GM12878 (cell line): ENCODE data around the gene CIB4. TPM values are rescaled to one million over a fixed set of nuclear protein-coding genes. Genes with fewer than 3 reads are reported as not detected.

Experiments
- ATAC-seq: fragments of 200-7000 bp; cut with Tn5 transposase; 3 replicates; pipeline ENCODE4 v1.9.1; 2020; ENCODE audit warnings: mild to moderate bottlenecking, moderate library complexity
- BruUV-seq: library from RNA; stranded (reverse); fragments of 400-500 nt; replicated peaks from 2 replicates; lab custom pipeline; 2021; lab: Mats Ljungman, UMichigan
- CTCF ChIA-PET: fragments of 300-600 bp; sonication (Branson Sonifier 250); formaldehyde crosslinking; extraction: SDS; loops from one replicate; lab custom pipeline; 2021; ENCODE audit warnings: inconsistent platforms; lab: Yijun Ruan, JAX
- POLR2A ChIA-PET: fragments of 350-600 bp; formaldehyde crosslinking; extraction: SDS; loops from one replicate; lab custom pipeline; 2021; ENCODE audit warnings: inconsistent platforms; lab: Charles Lee
- RAD21 ChIA-PET: fragments of 300-600 bp; sonication (Branson Sonifier 250); formaldehyde crosslinking; loops from one replicate; lab custom pipeline; 2023; ENCODE audit warnings: antibody characterized with exemption; ENCODE audit not compliant: unreplicated experiment; lab: Charles Lee
- SMC1A ChIA-PET: fragments of 300-600 bp; sonication (Branson Sonifier 250); formaldehyde crosslinking; loops from one replicate; lab custom pipeline; 2023; ENCODE audit not compliant: unreplicated experiment, uncharacterized antibody; lab: Charles Lee
- DNase-seq: peaks from one replicate; pipeline ENCODE4 v3.0.0-alpha.2; 2011; ENCODE audit warnings: low read depth, low spot score
- FAIRE-seq: peaks from 3 replicates; lab custom pipeline; 2011; peaks lifted over from hg19 to GRCh38; lab: Jason Lieb, UNC
- H2AFZ ChIP-seq: 2 replicates; pipeline ENCODE4 v1.6.0; 2011; ENCODE audit warnings: low read depth, low read length, control low read depth; ENCODE audit not compliant: control insufficient read depth
- H3K27ac ChIP-seq: 2 replicates; pipeline ENCODE4 v1.5.1; 2011; ENCODE audit warnings: control low read depth; ENCODE audit not compliant: control insufficient read depth, insufficient read depth
- H3K27me3 ChIP-seq, 2 experiments: replicated peaks in 1 of 2; 2 replicates each; pipeline versions ENCODE4 v1.6.0 to v1.6.1; 2011; ENCODE audit warnings: low read length in 1 of 2; ENCODE audit not compliant: control insufficient read depth in 2 of 2, insufficient read depth in 2 of 2
- H3K36me3 ChIP-seq, 2 experiments: 2 replicates each; pipeline ENCODE4 v1.5.1; 2011; ENCODE audit warnings: low read length in 1 of 2; ENCODE audit not compliant: control insufficient read depth in 2 of 2, insufficient read depth in 2 of 2
- H3K4me1 ChIP-seq: 2 replicates; pipeline ENCODE4 v1.6.1; 2011; ENCODE audit warnings: mild to moderate bottlenecking, low read length, moderate library complexity, mixed read lengths; ENCODE audit not compliant: control insufficient read depth, insufficient read depth
- H3K4me2 ChIP-seq: 2 replicates; pipeline ENCODE4 v1.6.0; 2011; ENCODE audit warnings: control low read depth; ENCODE audit not compliant: control insufficient read depth, insufficient read depth
- H3K4me3 ChIP-seq: fragments of 200-600 bp; sonication (generic); 2 replicates; pipeline ENCODE4 v1.5.1; 2016
- H3K79me2 ChIP-seq: 2 replicates; pipeline ENCODE4 v1.6.0; 2011; ENCODE audit warnings: low read length; ENCODE audit not compliant: control insufficient read depth, insufficient read depth
- H3K9ac ChIP-seq: 2 replicates; pipeline ENCODE4 v1.8.0; 2011; ENCODE audit warnings: low read length, control low read depth, mixed read lengths; ENCODE audit not compliant: control insufficient read depth, insufficient read depth
- H3K9me3 ChIP-seq: replicated peaks from 3 replicates; pipeline ENCODE4 v1.5.1; 2011; ENCODE audit warnings: mild to moderate bottlenecking, low read length; ENCODE audit not compliant: control insufficient read depth, insufficient read depth
- H4K20me1 ChIP-seq: 2 replicates; pipeline ENCODE4 v1.6.0; 2011; ENCODE audit not compliant: control insufficient read depth, insufficient read depth
- ATF2 ChIP-seq: IDR thresholded peaks from 2 replicates; pipeline ENCODE4 v1.6.1; 2012; ENCODE audit warnings: low read length, inconsistent platforms
- EGR1 ChIP-seq, 2 experiments: IDR thresholded peaks; 1 replicate in 1 of 2; 2 replicates in 1 of 2; pipeline ENCODE4 v1.6.1; 2011 to 2012; ENCODE audit warnings: low read depth in 2 of 2, low read length in 2 of 2, borderline replicate concordance in 1 of 2, mild to moderate bottlenecking in 1 of 2, moderate library complexity in 1 of 2
- ELK1 ChIP-seq: IDR thresholded peaks from 2 replicates; pipeline ENCODE4 v1.6.1; 2012; ENCODE audit warnings: low read depth, low read length, improper control_type of control experiment
- KDM1A ChIP-seq: fragments of 200-600 bp; sonication (generic); IDR thresholded peaks from 2 replicates; pipeline ENCODE4 v1.6.1; 2016; ENCODE audit warnings: borderline replicate concordance
- MEF2B ChIP-seq: fragments of 450-650 bp; IDR thresholded peaks from 2 replicates; pipeline ENCODE4 v1.6.1; 2018; ENCODE audit warnings: mild to moderate bottlenecking, moderate library complexity; ENCODE audit not compliant: partially characterized antibody, poor library complexity, severe bottlenecking
- MLLT1 ChIP-seq: fragments of 450-650 bp; IDR thresholded peaks from 2 replicates; pipeline ENCODE4 v1.6.1; 2016; ENCODE audit warnings: mild to moderate bottlenecking
- POLR2AphosphoS5 ChIP-seq: IDR thresholded peaks from 2 replicates; pipeline ENCODE4 v1.6.1; 2011; ENCODE audit warnings: mild to moderate bottlenecking, low read length, inconsistent platforms
- RELA ChIP-seq: fragments of 450-650 bp; IDR thresholded peaks from 2 replicates; pipeline ENCODE4 v1.8.0; 2014; ENCODE audit warnings: borderline replicate concordance; ENCODE audit not compliant: partially characterized antibody
- SREBF1 ChIP-seq: IDR thresholded peaks from 2 replicates; pipeline ENCODE4 v1.6.1; 2012; ENCODE audit warnings: mild to moderate bottlenecking, low read length
- WGBS: methylation state at CpG from one replicate; pipeline ENCODE4 v1.1.6; 2016; ENCODE audit warnings: low lambda C conversion rate; ENCODE audit not compliant: insufficient replicate concordance, insufficient coverage; ENCODE audit errors: missing lambda C conversion rate; 5-methylcytosine and 5-hydroxymethylcytosine counted together
- in situ Hi-C: fragments of 300-500 bp; cut with MboI; formaldehyde crosslinking; loops from 9 replicates; pipeline ENCODE4 v1.14.3; 2018; ENCODE audit warnings: mixed read lengths
- intact Hi-C: fragments of 100-400 bp; cut with micrococcal nuclease; formaldehyde crosslinking; loops from one replicate; pipeline ENCODE4 v1.14.2; 2022; ENCODE audit not compliant: unreplicated experiment
- polyA plus RNA-seq, 11 experiments: library from polyadenylated mRNA; depleted of rRNA in 4 of 11; unstranded in 6 of 11; stranded (reverse) in 5 of 11; fragments of >200 nt; fragmentation: Nextera tagmentation in 4 of 11; fragmentation: Illumina TruSeq in 1 of 11; extraction: Ambion mirVana in 4 of 11; extraction: Trizol in 1 of 11; gene quantifications; 1 replicate in 1 of 11; 2 replicates in 10 of 11; pipeline versions ENCODE4 v1.2.1 to v1.2.3, GENCODE V29; 2011 to 2016; ENCODE audit warnings: inconsistent platforms in 2 of 11, missing spikeins in 2 of 11, low read depth in 1 of 11
- total RNA-seq, 4 experiments: library from RNA; depleted of rRNA in 3 of 4; stranded (reverse); fragments of >200 nt in 3 of 4; fragmentation: Illumina TruSeq in 1 of 4; extraction: Trizol in 1 of 4; gene quantifications; 2 replicates each; pipeline versions ENCODE4 v1.2.1 to v1.2.3, GENCODE V29; 2013 to 2021

CIB4 gene
- total and polyA plus RNA-seq, 10 of the 15 experiments (the other 5 are each of a cell fraction or from before 2014, with no cell fraction given) = not detected

GRCh38 chr2:26574066-26574899, 66.9 kb downstream of the CIB4 start (continued):
- no peak for TF ChIP-seq MEF2B
- TF ChIP-seq, all 136 proteins: peak for 0

- DNase-seq = no peak
- Histone ChIP-seq H3K79me2 (no peaks in the 10 kb centered on the region), H3K27ac (no peak overlapping the region), H3K27me3 (peaks cover 1 to 4% of the 10 kb centered on the region in 2 experiments; a peak in 3 of 4 replicates), H3K36me3 (no peaks in the 10 kb centered on the region), H3K4me3 (no peak overlapping the region), H3K4me1 (no peaks in the 10 kb centered on the region), H3K4me2 (no peak overlapping the region), H4K20me1 (no peaks in the 10 kb centered on the region), H3K9me3 (no peaks in the 10 kb centered on the region), H3K9ac (no peak overlapping the region), H2AFZ (no peak overlapping the region)
- FAIRE-seq = no peak
- ChIA-PET CTCF (no interaction called here), SMC1A (no interaction called here), RAD21 (no interaction called here), POLR2A (no interaction called here)
- intact Hi-C loops = no loop called here
- BruUV-seq = no TSS peak
- ATAC-seq = no peak
- in situ Hi-C loops = no loop called here
- 23% methylated on average over 17 of the region's 17 CpGs for WGBS
- no peak for TF ChIP-seq KDM1A
- no peak for TF ChIP-seq ELK1
- TF ChIP-seq MLLT1 = no peak
- no peak for TF ChIP-seq RELA
- no peak for TF ChIP-seq SREBF1
- no peak for TF ChIP-seq POLR2AphosphoS5
- no peak for TF ChIP-seq EGR1 (IDR thresholded peaks at IDR 0.05; ENCODE audit: borderline replicate concordance in 1 of 2, low read depth in 2 of 2, low read length in 2 of 2)
- no peak for TF ChIP-seq ATF2
- TF ChIP-seq, all 136 proteins: peak for 0
These were observed 67.8 kb downstream of the CIB4 start for GRCh38 chr2:26573241-26573925.
